GM18507 (cell line): ENCODE measurements around the gene NIF3L1.
"Not testable (repeated sequence)": the region's sequence is repeated elsewhere in the genome, so short reads cannot be mapped to it uniquely, and the experiment has no call there.

ENCODE experiments used
- DNase-seq: peaks from one replicate; pipeline ENCODE4 v3.0.0; 2011; ENCODE audit warnings: low read depth; ENCODE audit not compliant: insufficient read length; ENCODE audit errors: extremely low spot score
- FAIRE-seq: peaks from 2 replicates; lab custom pipeline; 2011; peaks lifted over from hg19 to GRCh38; lab: Jason Lieb, UNC

NIF3L1 gene

DNA sequence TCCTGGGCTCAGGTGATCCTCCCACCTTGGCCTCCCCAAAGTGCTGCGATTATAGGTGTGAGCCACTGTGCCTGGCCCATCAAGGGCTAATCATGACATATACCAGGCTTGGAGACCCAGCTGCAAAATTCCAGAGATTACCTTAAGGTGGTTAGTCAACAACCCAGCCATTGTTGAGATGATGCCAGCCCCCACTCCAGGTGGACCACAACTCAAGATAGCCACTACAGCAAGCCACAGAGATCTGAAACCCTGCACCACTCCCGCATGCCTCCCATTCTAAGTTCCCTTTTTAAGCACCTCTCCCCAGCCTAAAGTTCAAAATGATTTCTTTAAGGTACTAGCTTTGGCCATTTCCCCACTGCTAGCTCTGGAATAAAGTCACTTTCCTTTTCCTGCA, 20.2 kb upstream of the NIF3L1 start:
- FAIRE-seq = no peak

DNA sequence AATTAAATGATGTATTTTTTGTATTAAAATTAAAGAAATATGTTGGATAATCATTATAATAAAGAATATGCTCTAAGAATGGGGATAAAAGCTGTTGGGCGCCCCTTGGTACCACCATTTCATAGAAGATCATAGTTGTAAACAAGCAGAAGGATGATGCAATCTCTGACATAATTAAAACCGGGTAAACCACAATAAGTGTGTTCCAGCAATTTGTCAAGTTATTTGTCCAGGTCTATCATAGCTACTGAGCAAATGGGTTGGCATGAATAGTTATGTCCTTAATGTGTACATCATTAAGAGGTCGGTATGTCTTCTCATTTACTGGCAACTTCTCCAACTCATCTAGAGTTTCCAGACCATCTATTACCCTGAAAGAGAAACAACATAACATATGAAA, 18.0 kb upstream of the NIF3L1 start:
- DNase-seq (no peak), FAIRE-seq (no peak)

More for the DNA sequence above, 20.2 kb upstream of the NIF3L1 start:
- DNase-seq = no peak

DNA sequence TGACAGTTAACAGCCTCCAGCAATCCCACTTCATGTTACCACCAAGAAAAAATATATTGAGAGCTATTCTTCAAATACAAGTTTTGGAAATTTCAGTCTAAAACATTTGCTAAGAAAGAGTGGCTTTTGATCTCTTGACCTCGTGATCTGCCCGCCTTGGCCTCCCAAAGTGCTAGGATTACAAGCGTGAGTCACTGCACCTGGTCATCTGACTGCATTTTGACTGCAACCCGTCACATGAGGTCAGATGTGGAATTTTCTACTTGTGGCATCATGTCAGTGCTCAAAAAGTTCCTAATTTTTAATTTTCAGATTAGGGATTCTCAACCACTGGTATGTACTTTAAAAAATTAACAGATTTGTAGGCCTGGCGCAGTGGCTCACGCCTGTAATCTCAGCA, 15.6 kb upstream of the NIF3L1 start:
- DNase-seq = no peak
- no peak for FAIRE-seq

DNA sequence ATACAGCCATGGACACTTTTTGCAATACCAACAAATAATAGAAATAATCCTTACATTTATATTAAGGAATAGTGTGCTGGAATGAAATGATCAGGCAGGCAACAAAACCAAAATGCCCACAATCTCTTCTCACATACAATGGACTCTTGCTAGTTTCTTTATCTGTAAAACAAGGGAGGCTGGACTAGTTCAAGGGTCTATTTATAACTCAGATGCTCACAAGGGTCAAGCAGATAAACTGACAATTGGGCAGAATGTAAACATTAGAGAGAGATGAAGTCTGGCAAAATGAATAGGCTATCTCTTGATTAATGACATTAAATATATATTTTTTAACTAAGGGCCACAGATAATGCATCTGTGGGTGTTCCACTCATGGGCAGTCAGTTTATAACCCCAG, 11.7 kb upstream of the NIF3L1 start:
- DNase-seq (no peak), FAIRE-seq (no peak)

DNA sequence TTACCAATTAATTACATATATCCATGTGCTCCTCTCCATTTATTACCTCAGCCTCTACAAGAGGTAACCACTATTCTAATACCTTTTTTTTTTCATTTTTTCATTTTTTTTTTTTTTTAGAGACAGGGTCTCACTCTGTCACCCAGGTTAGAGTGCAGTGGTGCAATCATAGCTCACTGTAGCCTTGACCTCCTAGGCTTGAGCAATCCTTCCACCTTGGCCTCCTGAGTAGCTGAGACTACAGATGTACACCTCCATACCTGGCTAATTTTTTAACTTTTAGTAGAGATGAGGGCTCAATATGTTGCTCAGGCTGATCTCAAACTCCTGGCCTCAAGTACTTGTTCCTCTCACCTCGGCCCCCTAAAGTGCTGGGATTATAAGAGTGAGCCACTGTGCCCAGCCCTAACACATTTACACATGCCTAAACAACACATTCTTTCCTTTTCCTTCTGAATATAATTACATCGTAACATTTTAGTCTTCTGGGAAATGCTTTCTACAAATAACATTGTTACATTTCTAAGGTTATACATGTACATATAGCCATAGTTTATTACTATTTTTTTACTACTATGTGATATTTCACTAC, 10.8 kb upstream of the NIF3L1 start:
- no peak for DNase-seq
- no peak for FAIRE-seq

DNA sequence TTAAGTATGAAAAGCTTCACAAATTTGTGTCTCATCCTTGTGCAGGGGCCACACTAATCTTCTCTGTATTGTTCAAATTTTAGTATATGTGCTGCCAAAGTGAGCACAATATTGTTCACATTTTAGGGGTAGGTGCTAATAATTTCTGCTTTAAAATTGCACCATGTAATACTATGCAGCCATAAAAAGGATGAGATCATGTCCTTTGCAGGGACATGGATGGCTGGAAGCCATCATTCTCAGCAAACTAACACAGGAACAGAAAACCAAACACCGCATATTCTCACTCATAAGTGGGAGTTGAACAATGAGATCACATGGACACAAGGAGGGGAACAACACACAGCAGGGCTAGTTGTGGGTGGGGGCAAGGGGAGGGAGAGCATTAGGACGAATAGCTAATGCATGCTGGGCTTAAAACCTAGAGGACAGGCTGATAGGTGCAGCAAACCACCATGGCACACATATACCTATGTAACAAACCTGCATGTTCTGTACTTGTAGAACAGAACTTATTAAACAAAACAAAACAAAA, 7.4 kb upstream of the NIF3L1 start:
- FAIRE-seq, DNase-seq: not testable (repeated sequence)

DNA sequence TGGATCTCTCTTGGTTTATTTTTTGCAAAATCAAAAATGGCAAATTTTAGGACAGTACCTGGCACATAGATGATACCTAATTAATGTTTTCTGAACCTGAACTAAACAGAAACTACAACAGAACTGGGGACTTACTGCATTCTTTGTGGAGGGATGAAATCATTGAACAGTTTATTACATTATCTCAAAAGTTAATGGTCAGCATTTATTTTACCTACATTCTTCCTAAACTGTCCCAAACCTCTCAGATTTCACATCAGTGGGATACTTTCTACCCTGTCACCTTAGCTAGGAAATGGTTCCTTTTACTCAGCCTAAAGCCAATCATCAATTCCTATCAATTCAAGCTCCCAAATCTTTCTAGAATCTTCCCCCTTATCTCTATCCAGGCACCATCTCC, 10.3 kb downstream of the NIF3L1 start:
- no peak for FAIRE-seq
- DNase-seq = no peak

DNA sequence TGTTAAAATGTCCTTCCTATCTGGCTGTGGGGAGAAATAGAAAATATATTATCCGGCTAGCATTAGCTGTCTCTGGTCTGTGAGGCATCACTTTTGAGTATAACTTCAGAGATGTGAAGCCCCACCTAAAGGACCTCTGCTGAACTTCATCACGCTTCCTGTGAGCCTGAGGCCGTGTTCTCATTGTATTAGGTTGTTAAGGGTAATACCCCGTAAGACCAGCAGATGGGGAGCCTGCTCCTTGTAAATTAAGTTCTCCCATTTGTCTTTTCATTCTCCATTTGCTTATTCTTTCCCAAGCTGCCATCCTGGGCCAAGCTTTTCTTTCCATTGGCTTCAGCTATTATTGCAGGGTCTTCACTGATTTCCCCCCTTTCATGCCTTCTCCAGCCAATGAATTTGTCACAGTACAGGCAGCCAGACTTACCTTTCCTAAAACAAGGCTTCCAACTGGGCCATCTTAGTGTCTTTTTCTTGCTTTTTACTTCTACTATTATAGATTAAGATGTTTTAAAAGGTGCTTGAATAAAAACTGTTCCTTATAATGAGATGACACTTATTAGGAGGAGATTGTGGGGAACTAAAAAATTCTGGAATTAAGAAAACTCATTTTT, 12.4 kb downstream of the NIF3L1 start:
- DNase-seq (peak; percentile 51), FAIRE-seq (peak; percentile 95)

DNA sequence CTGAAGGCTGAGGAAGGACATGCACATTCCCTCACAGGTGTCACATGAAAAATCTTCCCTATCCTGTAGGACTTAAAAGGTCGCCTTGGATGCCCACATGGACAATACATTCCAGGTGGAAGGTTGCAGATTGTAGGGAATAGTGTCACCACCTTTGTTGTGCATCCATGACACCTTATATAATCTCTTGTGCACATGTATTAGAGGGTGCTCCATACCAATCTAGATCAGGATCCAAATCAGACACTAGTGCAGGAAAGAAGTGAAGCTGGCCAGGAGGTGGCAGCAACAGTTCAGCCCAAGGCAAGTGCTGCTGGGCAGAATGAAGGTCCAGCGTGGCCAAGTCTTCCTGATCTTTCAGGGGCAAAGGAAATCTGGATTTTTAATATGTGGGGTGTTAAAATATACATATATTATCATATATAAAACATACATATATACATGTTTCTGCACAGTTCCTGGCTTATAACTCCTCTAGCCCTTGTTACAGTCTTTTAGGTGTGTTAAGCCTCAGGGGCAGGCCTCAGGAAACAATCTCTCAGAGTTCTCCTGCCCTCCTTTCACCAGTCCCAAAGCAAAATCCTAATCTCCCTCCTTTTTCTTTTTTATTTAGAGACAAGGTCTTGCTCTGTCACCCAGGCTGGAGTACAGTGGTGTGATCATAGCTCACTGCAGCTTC, 16.6 kb downstream of the NIF3L1 start:
- FAIRE-seq = peak; percentile 74
- no peak for DNase-seq

DNA sequence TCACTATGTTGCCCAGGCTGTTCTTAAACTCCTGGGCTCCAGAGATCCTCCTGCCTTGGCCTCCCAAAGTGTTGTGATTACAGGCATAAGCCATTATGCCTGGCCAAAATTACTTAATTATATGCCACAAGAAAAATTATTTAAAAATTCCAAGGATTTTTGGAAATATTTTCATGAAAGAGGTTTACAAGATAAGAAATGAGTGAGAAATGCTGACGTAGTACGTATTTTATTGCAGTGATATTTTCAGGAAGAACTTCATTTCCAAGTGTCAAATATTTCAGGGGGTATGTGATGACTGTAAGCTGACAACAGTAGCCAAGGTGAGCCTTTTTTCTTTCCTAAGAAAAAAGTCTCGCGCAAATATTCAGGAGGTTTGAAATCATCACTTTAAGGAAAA, 20.8 kb downstream of the NIF3L1 start:
- no peak for FAIRE-seq
- no peak for DNase-seq

DNA sequence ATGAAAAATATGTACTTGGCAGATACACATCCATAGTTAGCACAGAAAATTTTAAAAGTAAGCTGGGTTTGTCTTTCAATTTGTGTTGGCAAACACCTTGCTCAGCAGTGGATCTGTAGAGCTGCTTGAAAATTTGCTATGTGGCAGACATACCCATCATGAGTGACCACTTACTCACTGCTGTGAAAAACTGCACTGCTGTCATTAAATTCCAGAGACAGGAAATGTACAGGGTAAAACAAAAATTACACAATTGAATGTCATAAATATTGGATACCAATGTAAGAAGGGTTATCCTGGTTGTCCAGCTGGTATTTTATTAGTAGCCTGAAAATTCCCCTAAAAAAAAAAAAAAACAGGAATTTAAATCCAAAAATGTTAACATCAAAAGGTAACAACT, 24.5 kb downstream of the NIF3L1 start:
- no peak for FAIRE-seq
- DNase-seq = no peak

DNA sequence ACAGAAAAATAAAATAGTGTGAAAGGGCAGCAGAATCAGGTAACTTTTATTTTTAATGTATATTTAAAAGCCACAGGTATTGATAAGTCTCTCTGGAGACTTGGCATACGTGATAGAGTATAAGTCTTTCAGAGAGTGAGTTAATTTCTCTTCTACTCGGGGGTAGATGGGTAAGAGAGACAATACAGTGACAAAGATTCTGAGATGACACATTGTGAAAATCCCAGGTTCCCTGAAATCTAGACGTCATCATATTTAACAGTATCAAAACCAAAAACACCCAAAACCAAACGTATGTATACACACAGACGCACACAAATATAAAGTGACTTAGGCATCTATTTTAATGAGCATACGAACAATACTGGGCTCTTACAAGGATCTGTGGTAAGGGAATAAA, 33.3 kb downstream of the NIF3L1 start:
- FAIRE-seq = peak; percentile 5
- no peak for DNase-seq

DNA sequence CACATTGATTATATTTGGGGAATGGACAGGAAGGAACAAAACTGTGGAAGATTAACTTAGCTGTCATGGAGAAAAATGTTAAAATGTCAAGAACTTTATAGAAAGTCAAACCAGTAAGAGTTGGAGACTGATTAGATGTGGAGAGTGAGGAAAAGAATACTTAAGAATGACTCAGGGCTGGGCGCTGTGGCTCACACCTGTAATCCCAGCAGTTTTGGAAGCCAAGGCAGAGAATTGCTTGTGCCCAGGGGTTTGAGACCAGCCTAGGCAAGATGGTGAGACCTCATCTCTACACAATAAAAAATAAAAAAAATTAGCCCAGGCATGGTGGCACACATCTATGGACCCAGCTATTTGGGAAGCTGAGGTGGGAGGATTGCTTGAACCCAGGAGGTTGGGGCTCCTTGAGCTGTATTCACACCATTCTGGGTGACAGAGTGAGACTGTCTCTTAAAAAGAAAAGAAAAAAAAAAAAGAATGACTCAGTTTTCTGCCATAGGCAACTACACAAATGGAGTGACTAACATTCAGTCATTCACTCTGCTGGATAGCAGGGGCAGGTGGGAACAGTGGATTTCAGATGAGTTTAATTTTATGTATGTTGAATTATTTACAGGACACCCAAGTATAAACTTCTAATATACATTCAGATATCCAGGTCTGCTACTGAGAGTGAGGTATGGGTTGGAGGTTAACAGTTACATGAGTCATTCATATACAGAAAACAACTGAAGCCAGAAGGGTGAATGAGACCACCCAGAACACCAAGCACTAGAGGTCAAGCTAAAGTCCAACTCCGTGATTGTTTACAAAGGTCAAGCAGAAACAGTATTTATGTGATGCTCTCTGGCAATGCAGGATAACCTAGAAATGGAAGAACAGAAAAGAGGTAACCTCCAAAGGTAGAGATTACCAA, 40.4 kb downstream of the NIF3L1 start:
- DNase-seq = no peak
- no peak for FAIRE-seq

DNA sequence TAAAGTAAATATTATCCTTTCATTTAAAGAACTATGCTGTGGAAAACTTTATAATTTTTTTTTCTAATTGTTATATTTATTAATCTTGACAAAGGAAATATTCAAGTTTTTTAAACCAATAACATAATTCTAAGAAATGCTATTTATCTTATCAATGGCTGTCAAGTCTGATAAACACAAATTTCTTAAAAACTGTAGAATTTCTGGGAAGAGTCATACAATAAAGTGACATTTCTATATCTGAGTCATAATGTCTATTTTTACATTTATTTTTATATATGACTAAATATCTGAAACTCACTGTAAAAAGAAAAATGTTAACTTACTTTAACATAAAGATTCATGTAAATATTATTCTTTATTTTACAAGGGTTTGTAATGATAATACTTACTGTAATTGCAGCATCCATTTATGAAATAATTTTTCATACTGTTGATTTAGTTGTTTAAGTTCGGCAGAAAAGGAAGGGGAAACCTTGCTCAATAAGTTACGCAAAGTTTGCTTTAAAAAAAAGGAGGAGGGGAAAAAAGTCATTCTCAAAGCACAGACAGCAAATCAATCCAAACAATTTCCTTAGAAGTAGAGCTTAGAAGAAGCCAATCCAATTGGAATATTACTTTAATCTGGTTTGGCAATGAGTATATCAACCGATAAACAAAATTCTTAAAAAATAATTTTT, 41.9 kb downstream of the NIF3L1 start:
- FAIRE-seq = no peak
- no peak for DNase-seq

DNA sequence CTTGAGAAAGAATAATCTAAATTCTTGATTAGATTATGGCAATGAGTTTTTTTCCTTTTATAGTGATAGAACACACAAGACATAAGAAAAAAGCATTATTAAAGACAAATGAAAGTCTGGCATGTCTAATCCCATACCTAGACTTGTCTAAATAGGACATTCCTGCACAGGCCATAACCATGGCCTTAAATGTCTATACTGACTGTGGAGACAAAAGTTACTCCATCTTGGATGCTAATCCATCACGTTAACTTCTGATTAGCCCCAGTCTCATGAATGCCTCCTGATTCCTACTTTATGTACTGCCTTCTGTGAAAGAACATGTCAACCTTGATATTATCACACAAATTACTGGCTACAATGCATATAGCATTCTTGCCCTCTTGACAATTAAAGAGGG, 50.7 kb downstream of the NIF3L1 start:
- no peak for DNase-seq
- no peak for FAIRE-seq

DNA sequence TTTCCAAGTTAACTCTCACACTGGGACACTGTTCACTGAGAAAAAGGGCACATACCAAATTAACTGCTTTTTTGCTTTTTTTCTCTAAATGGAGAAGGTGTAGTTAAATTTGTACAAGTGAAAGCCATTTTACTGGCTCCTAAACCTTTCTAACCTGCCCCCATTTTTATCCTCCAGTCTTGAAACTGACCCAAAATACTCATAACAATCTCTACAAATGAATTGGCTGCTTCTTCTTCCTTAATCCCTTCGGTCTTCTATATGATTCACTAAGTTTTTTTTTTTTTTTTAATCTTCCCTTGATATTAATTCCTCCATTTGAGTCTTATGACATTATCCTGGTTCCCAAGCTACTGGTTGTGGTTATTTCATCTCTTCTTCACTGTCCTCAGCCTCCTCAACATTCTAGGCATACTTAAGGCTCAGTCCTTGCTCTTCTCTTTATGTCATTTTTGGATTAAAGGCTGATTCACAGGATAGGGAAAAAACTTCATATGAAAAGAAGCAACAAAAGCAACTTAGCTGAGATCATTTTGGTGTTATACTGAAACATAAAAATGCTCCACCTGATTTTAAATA, 54.4 kb downstream of the NIF3L1 start:
- DNase-seq (no peak), FAIRE-seq (no peak)

DNA sequence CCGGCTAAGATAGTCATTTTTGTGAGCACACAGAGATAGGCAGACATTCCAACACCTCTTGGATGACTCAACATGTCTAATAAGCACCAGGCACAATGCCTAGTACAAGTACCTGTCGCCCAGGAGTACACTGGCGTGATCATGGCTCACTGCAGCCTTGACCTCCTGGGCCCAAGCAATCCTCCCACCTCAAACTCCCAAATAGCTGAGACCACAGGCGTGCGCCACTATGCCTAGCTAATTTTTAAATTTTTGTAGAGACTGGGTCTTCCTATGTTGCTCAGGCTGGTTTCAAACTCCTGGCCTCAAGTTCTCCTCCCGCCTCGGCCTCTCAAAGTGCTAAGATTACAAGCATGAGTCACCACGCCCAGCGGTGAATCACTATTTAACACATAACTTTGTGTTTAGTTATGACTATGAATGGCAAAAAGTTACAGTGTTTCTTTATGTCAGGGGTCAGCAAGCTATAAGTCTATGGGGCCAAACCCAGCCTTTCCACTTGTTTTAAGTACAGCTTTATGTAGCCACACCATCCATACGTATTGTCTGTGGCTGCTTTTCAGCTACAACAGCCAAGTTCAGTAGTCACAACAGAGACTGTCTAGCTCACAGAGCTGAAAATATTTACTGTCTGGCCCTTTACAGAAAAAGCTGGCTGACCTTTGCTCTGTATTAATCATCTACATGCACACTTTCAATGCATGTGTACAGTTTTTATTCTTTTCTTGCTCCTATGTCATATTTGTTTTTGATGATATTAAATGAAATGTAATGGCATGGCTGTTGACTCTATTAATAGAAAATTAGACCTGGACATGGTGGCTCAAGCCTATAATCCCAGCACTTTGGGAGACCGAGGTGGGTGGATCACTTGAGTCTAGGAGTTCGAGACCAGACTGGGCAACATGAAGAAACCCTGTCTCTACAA, 55.6 kb downstream of the NIF3L1 start:
- FAIRE-seq = peak; percentile 55
- no peak for DNase-seq

DNA sequence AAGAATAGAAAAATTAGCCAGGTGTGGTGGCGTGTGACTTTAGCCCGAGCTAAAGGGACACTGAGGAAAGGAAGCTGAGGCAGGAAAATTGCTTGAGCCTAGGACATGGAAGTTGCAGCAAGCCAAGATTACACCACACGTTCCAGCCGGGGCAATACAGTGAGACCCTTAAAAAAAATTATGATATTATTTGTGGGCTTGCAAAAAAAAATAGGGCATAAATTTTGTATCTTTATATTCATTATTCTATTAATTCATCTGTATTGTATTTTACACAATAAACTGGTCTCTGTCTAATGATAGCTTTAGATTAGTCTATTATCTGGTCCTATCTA, 56.2 kb downstream of the NIF3L1 start:
- DNase-seq = no peak
- FAIRE-seq = no peak
